Measurements from ENCODE around the gene METTL25B.

DNA sequence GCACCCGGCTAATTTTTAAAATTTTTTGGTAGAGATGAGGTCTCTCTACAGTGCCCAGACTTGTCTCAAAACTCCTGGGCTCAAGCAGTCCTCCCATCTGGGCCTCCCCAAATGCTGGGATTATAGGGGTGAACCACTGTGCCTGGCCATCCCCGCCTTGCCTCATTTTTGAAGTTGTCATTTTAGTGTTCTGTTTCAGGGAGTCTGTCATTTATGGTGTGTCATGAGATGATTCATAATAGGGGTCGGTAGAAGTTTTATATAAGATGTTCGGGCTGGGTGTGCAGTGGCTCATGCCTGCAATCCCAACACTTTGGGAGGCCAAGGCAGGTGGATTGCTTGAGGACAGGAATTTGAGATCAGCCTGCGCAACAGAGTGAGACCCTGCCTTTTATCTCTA lies 47.5 kb downstream of the METTL25B start:
- no peak for TF ChIP-seq POLR2AphosphoS5 (IDR thresholded peaks at IDR 0.05; ENCODE audit: low read depth)
- TF ChIP-seq, protein P1, sequence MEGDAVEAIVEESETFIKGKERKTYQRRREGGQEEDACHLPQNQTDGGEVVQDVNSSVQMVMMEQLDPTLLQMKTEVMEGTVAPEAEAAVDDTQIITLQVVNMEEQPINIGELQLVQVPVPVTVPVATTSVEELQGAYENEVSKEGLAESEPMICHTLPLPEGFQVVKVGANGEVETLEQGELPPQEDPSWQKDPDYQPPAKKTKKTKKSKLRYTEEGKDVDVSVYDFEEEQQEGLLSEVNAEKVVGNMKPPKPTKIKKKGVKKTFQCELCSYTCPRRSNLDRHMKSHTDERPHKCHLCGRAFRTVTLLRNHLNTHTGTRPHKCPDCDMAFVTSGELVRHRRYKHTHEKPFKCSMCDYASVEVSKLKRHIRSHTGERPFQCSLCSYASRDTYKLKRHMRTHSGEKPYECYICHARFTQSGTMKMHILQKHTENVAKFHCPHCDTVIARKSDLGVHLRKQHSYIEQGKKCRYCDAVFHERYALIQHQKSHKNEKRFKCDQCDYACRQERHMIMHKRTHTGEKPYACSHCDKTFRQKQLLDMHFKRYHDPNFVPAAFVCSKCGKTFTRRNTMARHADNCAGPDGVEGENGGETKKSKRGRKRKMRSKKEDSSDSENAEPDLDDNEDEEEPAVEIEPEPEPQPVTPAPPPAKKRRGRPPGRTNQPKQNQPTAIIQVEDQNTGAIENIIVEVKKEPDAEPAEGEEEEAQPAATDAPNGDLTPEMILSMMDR (conservative IDR thresholded peaks at IDR 0.05; ENCODE audit: low read depth in 2 of 2) = no peak
- TF ChIP-seq, protein P2, sequence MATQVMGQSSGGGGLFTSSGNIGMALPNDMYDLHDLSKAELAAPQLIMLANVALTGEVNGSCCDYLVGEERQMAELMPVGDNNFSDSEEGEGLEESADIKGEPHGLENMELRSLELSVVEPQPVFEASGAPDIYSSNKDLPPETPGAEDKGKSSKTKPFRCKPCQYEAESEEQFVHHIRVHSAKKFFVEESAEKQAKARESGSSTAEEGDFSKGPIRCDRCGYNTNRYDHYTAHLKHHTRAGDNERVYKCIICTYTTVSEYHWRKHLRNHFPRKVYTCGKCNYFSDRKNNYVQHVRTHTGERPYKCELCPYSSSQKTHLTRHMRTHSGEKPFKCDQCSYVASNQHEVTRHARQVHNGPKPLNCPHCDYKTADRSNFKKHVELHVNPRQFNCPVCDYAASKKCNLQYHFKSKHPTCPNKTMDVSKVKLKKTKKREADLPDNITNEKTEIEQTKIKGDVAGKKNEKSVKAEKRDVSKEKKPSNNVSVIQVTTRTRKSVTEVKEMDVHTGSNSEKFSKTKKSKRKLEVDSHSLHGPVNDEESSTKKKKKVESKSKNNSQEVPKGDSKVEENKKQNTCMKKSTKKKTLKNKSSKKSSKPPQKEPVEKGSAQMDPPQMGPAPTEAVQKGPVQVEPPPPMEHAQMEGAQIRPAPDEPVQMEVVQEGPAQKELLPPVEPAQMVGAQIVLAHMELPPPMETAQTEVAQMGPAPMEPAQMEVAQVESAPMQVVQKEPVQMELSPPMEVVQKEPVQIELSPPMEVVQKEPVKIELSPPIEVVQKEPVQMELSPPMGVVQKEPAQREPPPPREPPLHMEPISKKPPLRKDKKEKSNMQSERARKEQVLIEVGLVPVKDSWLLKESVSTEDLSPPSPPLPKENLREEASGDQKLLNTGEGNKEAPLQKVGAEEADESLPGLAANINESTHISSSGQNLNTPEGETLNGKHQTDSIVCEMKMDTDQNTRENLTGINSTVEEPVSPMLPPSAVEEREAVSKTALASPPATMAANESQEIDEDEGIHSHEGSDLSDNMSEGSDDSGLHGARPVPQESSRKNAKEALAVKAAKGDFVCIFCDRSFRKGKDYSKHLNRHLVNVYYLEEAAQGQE (IDR thresholded peaks at IDR 0.05; ENCODE audit: unreplicated experiment) = no peak
- TF ChIP-seq EZH2 (IDR thresholded peaks at IDR 0.05; ENCODE audit: low read depth, unreplicated experiment) = no peak
- no peak for TF ChIP-seq EZH2phosphoT487 (IDR thresholded peaks at IDR 0.05; ENCODE audit: unreplicated experiment)
- TF ChIP-seq, protein P3, sequence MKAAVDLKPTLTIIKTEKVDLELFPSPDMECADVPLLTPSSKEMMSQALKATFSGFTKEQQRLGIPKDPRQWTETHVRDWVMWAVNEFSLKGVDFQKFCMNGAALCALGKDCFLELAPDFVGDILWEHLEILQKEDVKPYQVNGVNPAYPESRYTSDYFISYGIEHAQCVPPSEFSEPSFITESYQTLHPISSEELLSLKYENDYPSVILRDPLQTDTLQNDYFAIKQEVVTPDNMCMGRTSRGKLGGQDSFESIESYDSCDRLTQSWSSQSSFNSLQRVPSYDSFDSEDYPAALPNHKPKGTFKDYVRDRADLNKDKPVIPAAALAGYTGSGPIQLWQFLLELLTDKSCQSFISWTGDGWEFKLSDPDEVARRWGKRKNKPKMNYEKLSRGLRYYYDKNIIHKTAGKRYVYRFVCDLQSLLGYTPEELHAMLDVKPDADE (IDR thresholded peaks at IDR 0.05) = no peak
- no peak for TF ChIP-seq NANOG (IDR thresholded peaks at IDR 0.05; ENCODE audit: borderline replicate concordance)
- no peak for TF ChIP-seq ZNF114 (CRISPR knock-in tag; IDR thresholded peaks at IDR 0.05)
- no peak for TF ChIP-seq CREB1 (CRISPR knock-in tag; IDR thresholded peaks at IDR 0.05; ENCODE audit: low read depth)
- TF ChIP-seq, protein P4, sequence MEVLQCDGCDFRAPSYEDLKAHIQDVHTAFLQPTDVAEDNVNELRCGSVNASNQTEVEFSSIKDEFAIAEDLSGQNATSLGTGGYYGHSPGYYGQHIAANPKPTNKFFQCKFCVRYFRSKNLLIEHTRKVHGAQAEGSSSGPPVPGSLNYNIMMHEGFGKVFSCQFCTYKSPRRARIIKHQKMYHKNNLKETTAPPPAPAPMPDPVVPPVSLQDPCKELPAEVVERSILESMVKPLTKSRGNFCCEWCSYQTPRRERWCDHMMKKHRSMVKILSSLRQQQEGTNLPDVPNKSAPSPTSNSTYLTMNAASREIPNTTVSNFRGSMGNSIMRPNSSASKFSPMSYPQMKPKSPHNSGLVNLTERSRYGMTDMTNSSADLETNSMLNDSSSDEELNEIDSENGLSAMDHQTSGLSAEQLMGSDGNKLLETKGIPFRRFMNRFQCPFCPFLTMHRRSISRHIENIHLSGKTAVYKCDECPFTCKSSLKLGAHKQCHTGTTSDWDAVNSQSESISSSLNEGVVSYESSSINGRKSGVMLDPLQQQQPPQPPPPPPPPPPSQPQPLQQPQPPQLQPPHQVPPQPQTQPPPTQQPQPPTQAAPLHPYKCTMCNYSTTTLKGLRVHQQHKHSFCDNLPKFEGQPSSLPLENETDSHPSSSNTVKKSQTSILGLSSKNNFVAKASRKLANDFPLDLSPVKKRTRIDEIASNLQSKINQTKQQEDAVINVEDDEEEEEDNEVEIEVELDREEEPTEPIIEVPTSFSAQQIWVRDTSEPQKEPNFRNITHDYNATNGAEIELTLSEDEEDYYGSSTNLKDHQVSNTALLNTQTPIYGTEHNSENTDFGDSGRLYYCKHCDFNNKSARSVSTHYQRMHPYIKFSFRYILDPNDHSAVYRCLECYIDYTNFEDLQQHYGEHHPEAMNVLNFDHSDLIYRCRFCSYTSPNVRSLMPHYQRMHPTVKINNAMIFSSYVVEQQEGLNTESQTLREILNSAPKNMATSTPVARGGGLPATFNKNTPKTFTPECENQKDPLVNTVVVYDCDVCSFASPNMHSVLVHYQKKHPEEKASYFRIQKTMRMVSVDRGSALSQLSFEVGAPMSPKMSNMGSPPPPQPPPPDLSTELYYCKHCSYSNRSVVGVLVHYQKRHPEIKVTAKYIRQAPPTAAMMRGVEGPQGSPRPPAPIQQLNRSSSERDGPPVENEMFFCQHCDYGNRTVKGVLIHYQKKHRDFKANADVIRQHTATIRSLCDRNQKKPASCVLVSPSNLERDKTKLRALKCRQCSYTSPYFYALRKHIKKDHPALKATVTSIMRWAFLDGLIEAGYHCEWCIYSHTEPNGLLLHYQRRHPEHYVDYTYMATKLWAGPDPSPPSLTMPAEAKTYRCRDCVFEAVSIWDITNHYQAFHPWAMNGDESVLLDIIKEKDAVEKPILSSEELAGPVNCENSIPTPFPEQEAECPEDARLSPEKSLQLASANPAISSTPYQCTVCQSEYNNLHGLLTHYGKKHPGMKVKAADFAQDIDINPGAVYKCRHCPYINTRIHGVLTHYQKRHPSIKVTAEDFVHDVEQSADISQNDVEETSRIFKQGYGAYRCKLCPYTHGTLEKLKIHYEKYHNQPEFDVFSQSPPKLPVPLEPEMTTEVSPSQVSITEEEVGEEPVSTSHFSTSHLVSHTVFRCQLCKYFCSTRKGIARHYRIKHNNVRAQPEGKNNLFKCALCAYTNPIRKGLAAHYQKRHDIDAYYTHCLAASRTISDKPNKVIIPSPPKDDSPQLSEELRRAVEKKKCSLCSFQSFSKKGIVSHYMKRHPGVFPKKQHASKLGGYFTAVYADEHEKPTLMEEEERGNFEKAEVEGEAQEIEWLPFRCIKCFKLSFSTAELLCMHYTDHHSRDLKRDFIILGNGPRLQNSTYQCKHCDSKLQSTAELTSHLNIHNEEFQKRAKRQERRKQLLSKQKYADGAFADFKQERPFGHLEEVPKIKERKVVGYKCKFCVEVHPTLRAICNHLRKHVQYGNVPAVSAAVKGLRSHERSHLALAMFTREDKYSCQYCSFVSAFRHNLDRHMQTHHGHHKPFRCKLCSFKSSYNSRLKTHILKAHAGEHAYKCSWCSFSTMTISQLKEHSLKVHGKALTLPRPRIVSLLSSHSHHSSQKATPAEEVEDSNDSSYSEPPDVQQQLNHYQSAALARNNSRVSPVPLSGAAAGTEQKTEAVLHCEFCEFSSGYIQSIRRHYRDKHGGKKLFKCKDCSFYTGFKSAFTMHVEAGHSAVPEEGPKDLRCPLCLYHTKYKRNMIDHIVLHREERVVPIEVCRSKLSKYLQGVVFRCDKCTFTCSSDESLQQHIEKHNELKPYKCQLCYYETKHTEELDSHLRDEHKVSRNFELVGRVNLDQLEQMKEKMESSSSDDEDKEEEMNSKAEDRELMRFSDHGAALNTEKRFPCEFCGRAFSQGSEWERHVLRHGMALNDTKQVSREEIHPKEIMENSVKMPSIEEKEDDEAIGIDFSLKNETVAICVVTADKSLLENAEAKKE (CRISPR knock-in tag; IDR thresholded peaks at IDR 0.05) = no peak

Measured in GM23338 (cell line).